ENCODE data around the gene C17orf50.

C17orf50 gene

DNA sequence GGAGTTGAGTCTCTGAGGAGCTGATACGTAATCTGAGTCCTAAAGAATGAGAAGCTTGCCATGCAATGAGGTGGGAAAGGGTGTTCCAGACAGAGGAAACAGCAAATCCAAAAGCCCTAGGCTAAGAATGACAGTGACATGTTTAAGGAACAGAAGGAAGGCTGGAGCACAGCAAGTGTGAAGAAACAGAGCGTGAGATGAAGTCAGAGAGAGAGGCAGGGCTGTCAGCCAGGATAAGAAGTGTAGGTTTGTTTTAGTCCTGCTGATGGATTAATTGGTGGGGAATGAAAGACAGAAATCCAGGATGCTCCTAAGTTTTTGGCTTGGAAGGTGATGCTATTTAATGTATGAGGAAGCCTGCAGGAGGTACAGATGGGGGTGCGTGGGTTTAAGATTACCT lies 20.3 kb downstream of the C17orf50 start:
- DNase-seq (ENCODE audit: low read depth in 3 of 3, low spot score in 1 of 3) = no peak

- DNase-seq (ENCODE audit: low read depth in 3 of 3, low spot score in 1 of 3) = no peak
Observed at GRCh38 chr17:35784895-35785294, 24.2 kb downstream of the C17orf50 start.

- no peak for DNase-seq (ENCODE audit: low read depth in 3 of 3, low spot score in 1 of 3)
Observed at GRCh38 chr17:35786941-35787432, 26.3 kb downstream of the C17orf50 start.

GRCh38 chr17:35788477-35789368 lies 28.0 kb downstream of the C17orf50 start:
- no peak for DNase-seq (ENCODE audit: low read depth in 3 of 3, low spot score in 1 of 3)

GRCh38 chr17:35790841-35791240 lies 30.2 kb downstream of the C17orf50 start:
- DNase-seq (ENCODE audit: low read depth in 3 of 3, low spot score in 1 of 3) = no peak

DNA sequence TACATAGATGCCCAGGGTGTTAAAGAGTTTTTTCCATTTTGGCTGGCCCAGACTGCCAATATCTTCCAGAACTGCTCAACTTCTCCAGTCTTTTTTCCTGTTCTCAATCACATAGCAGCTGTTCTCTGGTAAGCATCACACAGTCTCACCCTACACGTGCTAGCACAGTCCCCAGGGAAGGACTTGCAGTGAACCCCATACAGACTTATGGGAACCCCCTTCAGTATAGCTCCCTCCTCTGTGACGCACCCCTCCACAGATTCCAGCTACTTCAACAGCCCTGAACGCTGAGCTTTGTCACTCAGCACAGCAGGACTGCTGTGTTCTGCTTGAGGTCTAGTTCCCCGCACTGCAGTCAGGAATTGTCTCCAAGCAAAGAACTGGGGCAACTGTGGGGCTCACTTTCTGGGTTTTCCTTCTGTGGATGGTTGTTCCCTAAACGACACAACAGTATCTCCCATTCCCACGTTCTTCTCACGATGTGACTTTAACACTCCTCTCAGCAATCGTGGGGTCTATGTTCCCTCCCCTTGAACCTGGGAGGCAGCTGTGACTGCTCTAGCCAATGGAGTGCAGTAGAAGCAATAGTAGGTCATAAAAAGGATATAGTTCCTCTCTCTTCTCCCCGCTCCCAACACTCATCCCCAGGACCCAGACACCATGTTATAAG lies 31.1 kb downstream of the C17orf50 start:
- no peak for DNase-seq (ENCODE audit: low read depth in 3 of 3, low spot score in 1 of 3)

GRCh38 chr17:35793257-35793656 lies 32.6 kb downstream of the C17orf50 start:
- no peak for DNase-seq (ENCODE audit: low read depth in 3 of 3, low spot score in 1 of 3)

DNA sequence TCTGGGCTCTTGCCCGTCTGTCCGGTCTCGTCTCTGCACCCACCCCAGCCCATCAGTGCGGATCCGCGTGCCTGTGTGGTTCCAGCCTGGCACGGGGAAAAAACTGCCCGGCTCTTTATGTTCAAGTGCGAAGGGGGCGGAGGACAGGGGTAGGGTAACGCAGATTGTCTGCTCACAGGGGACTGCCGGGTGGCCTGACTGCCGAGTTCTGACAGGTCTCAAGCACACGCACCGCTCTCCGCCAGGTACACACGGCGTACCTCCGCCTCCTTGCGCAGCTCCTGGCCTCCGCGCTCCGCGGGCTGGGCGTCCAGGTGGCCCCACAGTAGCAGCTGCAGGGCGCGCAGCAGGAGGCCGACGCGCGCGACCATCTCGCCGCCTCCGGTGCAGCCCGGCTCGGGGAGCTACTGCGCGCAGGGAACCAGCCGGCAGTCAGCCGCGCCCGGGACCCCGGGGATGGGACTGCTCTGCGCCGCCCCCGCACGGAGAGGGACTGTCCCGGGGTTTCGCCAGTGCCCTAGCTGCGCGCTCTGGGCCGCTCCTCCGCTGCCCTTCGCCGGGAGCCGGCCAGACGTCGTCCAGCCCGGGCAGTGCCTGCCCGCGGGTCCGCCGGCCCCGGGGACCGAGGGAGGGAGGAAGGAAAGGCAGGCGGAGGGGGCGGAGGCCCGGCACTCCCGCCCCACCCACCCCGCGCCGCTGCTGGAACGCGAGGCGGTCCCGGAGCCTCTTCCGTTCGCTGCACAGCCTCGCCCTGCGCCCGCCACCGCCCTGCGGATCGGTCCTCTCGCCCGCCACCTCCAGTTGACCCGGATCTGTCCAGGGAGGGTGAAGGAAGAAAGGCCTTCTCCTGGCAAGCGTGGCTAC lies 34.6 kb downstream of the C17orf50 start, which contains the start of gene MMP28:
MMP28 (minus strand) TSS at position 635 of the 864 bp plus-strand sequence; CDS start at position 371, 264 bp downstream.
- peak in 1 of 3 donors; percentile 28 for DNase-seq (ENCODE audit: low read depth in 3 of 3, low spot score in 1 of 3)

DNA sequence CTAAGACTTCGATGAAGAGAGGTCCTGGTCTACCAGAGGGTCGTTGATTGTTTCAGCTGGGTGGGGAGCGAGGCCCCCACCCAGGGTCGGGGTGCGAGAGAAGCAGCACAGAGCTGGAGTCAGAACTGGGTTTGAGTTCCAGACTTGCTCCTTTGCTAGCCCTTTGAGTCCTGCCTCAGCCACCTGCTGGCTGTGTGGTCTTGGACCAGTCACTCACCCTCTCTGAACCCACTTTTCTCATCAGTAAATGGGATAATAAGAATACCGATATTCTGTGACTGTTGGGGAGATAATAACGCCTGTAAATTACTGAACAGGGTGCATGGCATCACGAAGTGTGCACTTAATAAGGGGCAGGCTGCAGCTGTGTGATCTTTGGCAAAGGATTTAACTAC lies 35.2 kb downstream of the C17orf50 start:
- DNase-seq (ENCODE audit: low read depth in 3 of 3, low spot score in 1 of 3) = no peak

- DNase-seq (ENCODE audit: low read depth in 3 of 3, low spot score in 1 of 3) = no peak
Observed at GRCh38 chr17:35796942-35797341, 36.3 kb downstream of the C17orf50 start.

DNA sequence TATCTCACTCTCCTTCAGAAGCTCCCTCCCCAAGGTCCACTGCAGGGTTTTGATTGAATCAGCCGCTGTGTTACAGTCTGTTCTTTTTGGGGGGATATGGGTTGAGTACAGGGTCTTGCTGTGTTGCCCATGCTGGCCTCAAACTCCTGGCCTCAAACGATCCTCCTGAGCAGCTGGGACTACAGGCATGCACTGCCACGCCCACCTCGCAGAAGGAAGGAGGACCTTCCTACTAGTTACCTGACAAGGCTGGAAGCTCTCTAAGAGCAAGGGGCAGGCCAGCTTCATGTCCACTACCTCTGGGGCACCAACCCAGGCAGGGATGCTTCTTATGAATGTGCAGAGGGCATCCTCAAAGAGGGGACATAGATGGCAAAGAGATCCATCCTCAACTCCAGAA lies 36.7 kb downstream of the C17orf50 start:
- DNase-seq (ENCODE audit: low read depth in 3 of 3, low spot score in 1 of 3) = no peak

- no peak for DNase-seq (ENCODE audit: low read depth in 3 of 3, low spot score in 1 of 3)
Observed at GRCh38 chr17:35797918-35798317, 37.2 kb downstream of the C17orf50 start.

GRCh38 chr17:35799942-35800341 lies 39.3 kb downstream of the C17orf50 start:
- DNase-seq (ENCODE audit: low read depth in 3 of 3, low spot score in 1 of 3) = no peak

DNA sequence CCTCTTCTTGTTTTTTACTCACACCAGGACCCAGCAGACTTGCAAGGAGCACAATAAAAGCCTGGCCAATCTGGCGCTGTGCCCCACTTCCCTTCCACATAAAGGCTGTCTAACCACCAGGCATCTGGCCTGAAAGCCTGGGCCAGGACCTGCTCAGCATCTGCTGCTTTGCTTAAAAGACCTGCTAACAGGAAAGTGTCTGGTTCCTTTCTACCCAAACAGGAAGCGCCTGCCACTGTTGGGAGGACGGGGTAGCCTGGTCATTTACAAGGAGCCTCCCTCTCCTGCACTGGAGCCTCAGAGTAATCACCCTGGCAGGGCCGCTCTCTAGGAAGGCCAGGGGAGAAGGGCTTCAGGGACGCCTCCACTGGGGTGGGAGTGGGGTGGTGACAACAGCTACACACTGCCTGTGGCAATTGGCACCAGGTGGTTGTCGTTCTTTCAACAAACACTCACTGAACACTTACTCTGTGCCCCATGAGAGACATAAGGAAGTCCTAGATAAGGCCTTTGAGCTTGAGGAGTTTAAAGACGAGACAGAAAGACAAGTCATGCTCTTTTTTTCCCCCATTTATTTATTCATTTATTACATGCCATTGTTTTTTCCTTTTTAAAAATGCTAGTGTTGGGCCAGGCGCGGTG lies 41.0 kb downstream of the C17orf50 start:
- DNase-seq (ENCODE audit: low read depth in 3 of 3, low spot score in 1 of 3) = no peak

GRCh38 chr17:35804658-35805192 lies 44.0 kb downstream of the C17orf50 start:
- peak in 1 of 3 donors; percentile 11 for DNase-seq (ENCODE audit: low read depth in 3 of 3, low spot score in 1 of 3)

- DNase-seq (ENCODE audit: low read depth in 3 of 3, low spot score in 1 of 3) = no peak
Observed at GRCh38 chr17:35807371-35808144, 46.9 kb downstream of the C17orf50 start.

- DNase-seq (ENCODE audit: low read depth in 3 of 3, low spot score in 1 of 3) = no peak
Observed at GRCh38 chr17:35808240-35808961, 47.7 kb downstream of the C17orf50 start.

DNA sequence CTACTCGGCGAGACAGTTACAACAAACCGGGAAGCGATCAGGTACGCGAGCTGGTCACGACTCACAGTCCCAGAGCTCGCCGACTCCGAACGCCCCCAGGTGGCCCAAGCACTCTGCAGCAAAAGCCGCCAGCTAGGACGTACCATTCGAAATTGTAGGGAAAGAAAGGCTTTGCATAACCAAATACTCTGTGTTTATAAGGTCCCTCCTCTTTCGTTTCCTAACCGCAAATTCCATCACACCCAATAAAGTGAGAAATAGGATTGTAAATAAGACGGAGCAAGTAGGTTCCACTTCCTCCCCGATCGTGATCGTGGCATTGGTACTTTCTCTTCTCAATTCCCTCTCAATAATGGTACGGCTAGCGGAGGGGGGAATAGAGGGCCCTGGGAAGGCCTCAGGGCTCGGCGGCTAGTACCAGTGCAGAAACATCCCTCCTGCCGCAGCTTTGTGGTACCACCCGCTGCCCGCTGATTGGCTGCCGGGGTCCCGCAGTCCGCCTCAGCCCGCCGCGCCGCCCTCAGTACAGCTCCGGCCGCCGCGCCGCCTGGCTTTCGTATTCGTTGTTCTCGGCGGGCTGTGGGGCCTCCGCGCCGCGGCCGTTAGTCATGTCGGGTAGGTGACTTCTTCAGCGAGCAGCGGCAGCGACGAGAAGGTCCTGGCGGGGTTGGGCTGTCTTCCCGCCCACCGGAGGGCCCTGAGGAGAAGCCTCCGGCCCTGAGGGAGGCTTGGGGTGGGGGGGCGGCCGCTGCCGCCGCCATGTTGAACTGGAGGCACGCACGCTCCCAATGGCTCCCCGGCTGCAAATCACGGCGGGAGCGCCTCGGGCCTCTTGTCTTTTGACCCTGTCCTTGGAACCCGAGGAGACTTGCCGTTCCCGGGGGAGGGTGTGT lies 48.5 kb downstream of the C17orf50 start, which contains the start of gene TAF15:
TAF15 (plus strand) TSS at position 523 of the 893 bp plus-strand sequence; CDS start at position 609, 86 bp downstream.
- DNase-seq (ENCODE audit: low read depth in 3 of 3, low spot score in 1 of 3) = peak; percentile 84 to 90 (median 89)
